Measurements from ENCODE around the gene SPHK1.

DNA sequence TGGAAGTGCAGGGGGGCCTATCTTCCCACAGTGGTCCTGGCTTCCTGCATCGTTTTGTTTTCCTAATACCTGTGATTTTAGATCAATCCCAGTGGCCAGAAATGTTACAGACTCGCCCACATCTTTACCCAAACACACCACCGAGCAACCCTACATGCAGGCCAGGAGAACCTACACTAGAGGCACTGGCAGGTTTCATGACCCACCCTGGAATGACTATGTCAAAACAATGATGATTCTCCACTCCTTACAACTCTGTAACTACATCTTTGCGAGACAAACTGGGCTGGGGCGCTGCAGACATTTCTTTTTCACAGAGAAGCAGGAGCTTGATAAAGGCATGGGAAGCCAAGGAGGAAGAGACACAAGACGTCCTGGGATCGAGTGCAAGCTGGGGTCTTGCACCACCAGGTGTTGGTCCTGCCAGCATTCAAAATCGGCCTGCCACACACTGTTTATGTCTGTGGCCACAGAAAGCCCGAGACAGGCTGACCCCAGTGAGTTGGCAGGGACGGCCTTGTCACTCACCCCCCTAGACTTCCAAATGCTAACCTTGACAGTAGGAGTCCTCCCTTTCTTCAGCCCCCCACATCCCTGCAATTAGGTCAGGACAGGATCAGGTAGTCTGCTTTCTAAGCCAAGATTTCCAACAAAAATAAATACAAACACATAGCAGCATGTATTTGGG, 36.1 kb downstream of the SPHK1 start:
- TF ChIP-seq, protein P1, sequence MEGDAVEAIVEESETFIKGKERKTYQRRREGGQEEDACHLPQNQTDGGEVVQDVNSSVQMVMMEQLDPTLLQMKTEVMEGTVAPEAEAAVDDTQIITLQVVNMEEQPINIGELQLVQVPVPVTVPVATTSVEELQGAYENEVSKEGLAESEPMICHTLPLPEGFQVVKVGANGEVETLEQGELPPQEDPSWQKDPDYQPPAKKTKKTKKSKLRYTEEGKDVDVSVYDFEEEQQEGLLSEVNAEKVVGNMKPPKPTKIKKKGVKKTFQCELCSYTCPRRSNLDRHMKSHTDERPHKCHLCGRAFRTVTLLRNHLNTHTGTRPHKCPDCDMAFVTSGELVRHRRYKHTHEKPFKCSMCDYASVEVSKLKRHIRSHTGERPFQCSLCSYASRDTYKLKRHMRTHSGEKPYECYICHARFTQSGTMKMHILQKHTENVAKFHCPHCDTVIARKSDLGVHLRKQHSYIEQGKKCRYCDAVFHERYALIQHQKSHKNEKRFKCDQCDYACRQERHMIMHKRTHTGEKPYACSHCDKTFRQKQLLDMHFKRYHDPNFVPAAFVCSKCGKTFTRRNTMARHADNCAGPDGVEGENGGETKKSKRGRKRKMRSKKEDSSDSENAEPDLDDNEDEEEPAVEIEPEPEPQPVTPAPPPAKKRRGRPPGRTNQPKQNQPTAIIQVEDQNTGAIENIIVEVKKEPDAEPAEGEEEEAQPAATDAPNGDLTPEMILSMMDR (IDR thresholded peaks at IDR 0.05; ENCODE audit: low read depth, low read length): no peak
- no peak for TF ChIP-seq EZH2phosphoT487 (IDR thresholded peaks at IDR 0.05; ENCODE audit: low read depth)

All from OCI-LY3 (cell line).